ENCODE data around the gene STON1.
"Not testable (repeated sequence)": the region's sequence is repeated elsewhere in the genome, so short reads cannot be mapped to it uniquely, and the experiment has no call there.

GRCh38 chr2:48614581-48614980 is 84.6 kb downstream of the STON1 start:
- TF ChIP-seq CTCF, POLR2A, POLR2AphosphoS5 (IDR thresholded peaks at IDR 0.05): not testable (repeated sequence)

Measured in suprapubic skin (tissue), 4 donors.